ENCODE data around the gene IL19. TPM values are rescaled to one million over a fixed set of nuclear protein-coding genes. Genes with fewer than 3 reads are reported as not detected.
A peak's percentile ranks its signal among the peaks of the same experiment; 100 is the strongest.

Gene IL19
- total RNA-seq, 4 donors from 2014 or later = 0.76 TPM; not detected in 3

DNA sequence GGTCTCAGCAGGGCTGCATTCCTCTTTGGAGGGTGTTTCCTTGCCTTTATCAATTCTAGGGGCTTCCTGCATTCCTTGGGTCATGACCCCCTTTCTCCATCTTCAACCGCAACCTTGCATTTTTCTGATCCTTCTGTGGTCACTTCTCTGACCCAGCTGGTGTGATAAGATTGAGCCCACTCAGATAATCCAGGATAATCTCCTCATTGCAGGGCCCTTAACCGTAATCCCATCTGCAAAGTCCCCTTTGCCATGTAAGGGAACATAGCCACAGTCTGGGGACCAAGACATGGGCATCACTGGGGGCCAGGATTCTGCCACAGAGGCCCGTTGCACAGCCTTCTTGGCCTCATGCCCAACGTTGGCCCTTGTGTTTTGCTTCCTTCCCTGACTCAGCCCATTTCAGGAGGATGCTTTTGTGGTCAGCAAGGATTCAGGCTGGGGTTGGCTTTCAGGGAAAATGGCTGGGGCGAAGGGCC lies 35.0 kb upstream of the IL19 start:
- Histone ChIP-seq H3K9me3 (no peaks in the 10 kb centered on the region), H3K4me1 (no peaks in the 10 kb centered on the region), H3K27me3 (no peaks in the 10 kb centered on the region), H3K27ac (no peak overlapping the region), H3K4me3 (no peak overlapping the region), H3K36me3 (no peaks in the 10 kb centered on the region)
- intact Hi-C loops (cut with DNase I; ENCODE audit: low total_unique reads) = loop anchor here (5.0 kb wide), 1 partner anchor 177 kb away; no protein-coding TSS in a partner anchor
- no peak for TF ChIP-seq POLR2A (IDR thresholded peaks at IDR 0.05)
- TF ChIP-seq, protein P1, sequence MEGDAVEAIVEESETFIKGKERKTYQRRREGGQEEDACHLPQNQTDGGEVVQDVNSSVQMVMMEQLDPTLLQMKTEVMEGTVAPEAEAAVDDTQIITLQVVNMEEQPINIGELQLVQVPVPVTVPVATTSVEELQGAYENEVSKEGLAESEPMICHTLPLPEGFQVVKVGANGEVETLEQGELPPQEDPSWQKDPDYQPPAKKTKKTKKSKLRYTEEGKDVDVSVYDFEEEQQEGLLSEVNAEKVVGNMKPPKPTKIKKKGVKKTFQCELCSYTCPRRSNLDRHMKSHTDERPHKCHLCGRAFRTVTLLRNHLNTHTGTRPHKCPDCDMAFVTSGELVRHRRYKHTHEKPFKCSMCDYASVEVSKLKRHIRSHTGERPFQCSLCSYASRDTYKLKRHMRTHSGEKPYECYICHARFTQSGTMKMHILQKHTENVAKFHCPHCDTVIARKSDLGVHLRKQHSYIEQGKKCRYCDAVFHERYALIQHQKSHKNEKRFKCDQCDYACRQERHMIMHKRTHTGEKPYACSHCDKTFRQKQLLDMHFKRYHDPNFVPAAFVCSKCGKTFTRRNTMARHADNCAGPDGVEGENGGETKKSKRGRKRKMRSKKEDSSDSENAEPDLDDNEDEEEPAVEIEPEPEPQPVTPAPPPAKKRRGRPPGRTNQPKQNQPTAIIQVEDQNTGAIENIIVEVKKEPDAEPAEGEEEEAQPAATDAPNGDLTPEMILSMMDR (IDR thresholded peaks at IDR 0.05) = no peak
- DNase-seq = no peak

DNA sequence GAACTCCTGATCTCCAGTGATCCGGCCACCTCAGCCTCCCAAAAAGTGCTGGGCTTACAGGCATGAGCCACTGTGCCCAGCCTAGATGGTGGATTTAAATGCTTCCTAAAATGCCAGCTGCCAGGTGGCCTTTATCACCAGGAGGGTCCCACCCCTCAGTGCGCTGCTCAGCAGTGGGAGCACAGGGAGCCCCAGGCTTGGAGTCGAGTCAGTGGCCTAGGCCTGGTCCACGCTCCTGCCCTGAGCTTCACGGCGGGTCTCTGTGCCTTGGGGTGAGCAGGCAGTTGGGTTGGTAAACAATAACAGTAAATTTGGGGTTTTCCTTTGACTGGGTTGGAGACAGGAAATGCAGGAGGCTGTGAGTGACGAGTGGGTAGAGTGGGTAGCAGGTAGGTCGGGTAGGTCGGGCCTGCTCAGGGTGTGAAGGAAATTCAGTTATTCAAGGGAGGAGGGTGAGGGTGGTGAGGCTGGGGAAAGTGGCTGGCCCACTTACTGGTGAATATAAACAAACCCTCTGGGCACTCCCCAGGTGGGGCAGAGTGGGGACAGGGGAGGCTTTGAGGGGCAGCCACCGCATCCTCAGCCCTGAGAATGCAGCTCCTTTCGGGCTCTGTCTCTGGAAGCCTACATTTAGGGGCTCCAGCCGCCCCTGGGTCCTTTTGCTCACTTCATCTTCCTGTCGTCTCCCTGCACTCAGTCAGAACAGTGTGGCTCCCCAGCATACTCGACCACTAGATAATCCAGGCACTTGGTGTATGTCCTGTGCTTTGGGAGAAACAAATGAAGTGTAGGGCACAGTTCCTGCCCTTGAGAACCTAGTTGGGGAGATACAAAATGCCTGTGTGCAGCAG lies 33.5 kb upstream of the IL19 start:
- intact Hi-C loops (cut with DNase I; ENCODE audit: low total_unique reads) = loop anchor here (5.0 kb wide), 1 partner anchor 175 kb away; no protein-coding TSS in a partner anchor
- Histone ChIP-seq H3K27ac (peak overlapping the region in 1 of 2 donors; percentile 5), H3K9me3 (no peaks in the 10 kb centered on the region)

DNA sequence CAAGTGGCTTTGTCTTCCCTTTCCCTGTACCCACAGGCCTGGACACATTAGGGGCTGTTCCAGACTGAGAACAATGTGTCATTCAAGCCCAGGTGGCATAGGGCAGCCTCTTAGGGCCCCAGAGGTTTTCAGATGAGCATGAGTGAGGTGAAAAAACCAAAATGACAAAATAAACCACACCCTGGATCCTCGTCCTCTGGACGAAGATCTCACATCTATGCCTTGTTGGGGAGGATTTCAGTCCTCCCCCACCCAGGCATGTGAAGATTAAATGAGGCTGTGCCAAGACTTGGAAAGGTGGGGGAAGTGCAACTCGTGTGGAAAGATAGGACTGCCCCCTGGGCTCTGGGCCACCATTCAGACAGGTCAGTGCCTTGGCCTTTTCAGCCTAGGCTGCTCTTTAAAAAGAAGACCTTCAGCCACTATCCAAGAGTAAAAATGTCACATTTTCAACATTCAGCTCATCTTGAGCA lies 32.8 kb upstream of the IL19 start:
- intact Hi-C loops (cut with DNase I; ENCODE audit: low total_unique reads) = loop anchor here (5.0 kb wide), 1 partner anchor 175 kb away; no protein-coding TSS in a partner anchor
- peak overlapping the region in 1 of 2 donors; percentile 5 for H3K27ac ChIP-seq

More for the DNA sequence above, 33.5 kb upstream of the IL19 start:
- Histone ChIP-seq H3K36me3 (no peaks in the 10 kb centered on the region), H3K4me3 (no peak overlapping the region), H3K27me3 (no peaks in the 10 kb centered on the region), H3K4me1 (no peaks in the 10 kb centered on the region)
- TF ChIP-seq, protein P1 (IDR thresholded peaks at IDR 0.05) = no peak
- no peak for TF ChIP-seq POLR2A (IDR thresholded peaks at IDR 0.05)
- no peak for DNase-seq

GRCh38 chr1:206738370-206739366 lies 31.9 kb upstream of the IL19 start:
- Histone ChIP-seq H3K27ac (no peak overlapping the region), H3K9me3 (no peaks in the 10 kb centered on the region), H3K27me3 (no peaks in the 10 kb centered on the region), H3K36me3 (no peaks in the 10 kb centered on the region), H3K4me3 (no peak overlapping the region), H3K4me1 (no peaks in the 10 kb centered on the region)
- intact Hi-C loops (cut with DNase I; ENCODE audit: low total_unique reads) = loop anchor here (5.0 kb wide), 1 partner anchor 174 kb away; no protein-coding TSS in a partner anchor
- TF ChIP-seq, protein P1 (IDR thresholded peaks at IDR 0.05) = peak in 1 of 4 experiments; percentile 18
- no peak for TF ChIP-seq POLR2A (IDR thresholded peaks at IDR 0.05)
- DNase-seq = no peak

More for the DNA sequence above, 32.8 kb upstream of the IL19 start:
- Histone ChIP-seq H3K4me1 (no peaks in the 10 kb centered on the region), H3K9me3 (no peaks in the 10 kb centered on the region), H3K27me3 (no peaks in the 10 kb centered on the region), H3K4me3 (no peak overlapping the region), H3K36me3 (no peaks in the 10 kb centered on the region)
- DNase-seq = no peak
- TF ChIP-seq POLR2A (IDR thresholded peaks at IDR 0.05) = no peak
- TF ChIP-seq, protein P1 (IDR thresholded peaks at IDR 0.05) = no peak

Data from uterus (tissue), 4 donors.